Neutrophil (primary cell): ENCODE measurements around the gene UFD1.

Experiments used
- H3K27ac ChIP-seq: fragments of 200-600 bp; sonication (generic); 2 replicates; pipeline ENCODE4 v1.5.1; 2016; ENCODE audit warnings: mild to moderate bottlenecking, moderate library complexity
- H3K27me3 ChIP-seq: fragments of 200-600 bp; sonication (generic); 2 replicates; pipeline ENCODE4 v1.6.0; 2016; ENCODE audit warnings: mild to moderate bottlenecking
- H3K36me3 ChIP-seq: fragments of 200-600 bp; sonication (generic); 2 replicates; pipeline ENCODE4 v1.5.1; 2017
- H3K4me1 ChIP-seq, 2 experiments: fragments of 200-600 bp in 1 of 2; sonication (generic) in 1 of 2; 1 replicate in 1 of 2; 2 replicates in 1 of 2; pipeline versions ENCODE4 v1.5.1 to v1.6.1; 2013 to 2016; ENCODE audit warnings: low read depth in 1 of 2, low read length in 1 of 2, mild to moderate bottlenecking in 1 of 2, moderate library complexity in 1 of 2; ENCODE audit not compliant: control insufficient read depth in 1 of 2, insufficient read depth in 1 of 2
- H3K4me3 ChIP-seq, 2 experiments: fragments of 200-600 bp in 1 of 2; sonication (generic) in 1 of 2; 1 replicate in 1 of 2; 2 replicates in 1 of 2; pipeline ENCODE4 v1.5.1; 2013 to 2016; ENCODE audit warnings: low read depth in 1 of 2, low read length in 1 of 2, mild to moderate bottlenecking in 1 of 2, moderate library complexity in 1 of 2
- H3K9me3 ChIP-seq: fragments of 200-600 bp; sonication (generic); 2 replicates; pipeline ENCODE4 v1.5.1; 2016
- TF ChIP-seq, protein P1 (sequence below): fragments of 200-600 bp; sonication (generic); IDR thresholded peaks from 2 replicates; pipeline ENCODE4 v1.5.1; 2016; ENCODE audit warnings: antibody characterized with exemption

The UFD1 gene

DNA sequence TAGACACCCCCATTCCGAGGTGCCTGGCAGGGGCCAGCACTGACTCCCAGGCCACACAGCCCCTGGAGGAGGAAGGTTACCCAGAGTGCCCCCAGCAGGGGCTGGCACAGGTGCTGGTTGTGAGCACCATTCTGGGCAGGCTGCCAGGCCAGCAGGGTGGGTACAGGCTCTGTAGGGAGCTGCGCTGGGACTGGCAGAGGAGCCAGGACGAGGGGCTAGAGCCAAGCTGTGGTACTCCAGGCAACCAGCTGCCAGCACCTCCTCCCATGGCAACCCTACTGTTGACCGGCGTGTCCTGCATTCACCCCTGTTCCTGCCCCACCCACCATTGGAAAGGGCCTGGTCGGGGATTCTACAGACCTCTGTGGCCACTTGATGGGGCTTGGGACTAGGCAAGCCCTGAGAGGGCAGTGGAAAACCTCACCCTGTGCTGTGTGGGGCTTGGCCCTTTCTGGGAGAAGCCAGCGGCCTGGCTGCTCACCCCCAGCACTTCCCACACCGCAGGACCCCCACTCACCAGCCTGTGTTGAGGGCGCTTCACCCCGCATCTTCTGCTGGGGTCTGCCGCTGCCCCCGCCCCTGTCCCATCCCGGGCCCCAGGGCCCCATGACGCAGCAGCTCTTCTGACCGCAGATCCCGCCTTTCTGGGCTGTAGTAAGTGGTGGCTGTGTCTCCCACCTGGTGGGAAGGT is 43.3 kb upstream of the UFD1 start:
- H3K36me3 ChIP-seq: peaks cover 39% of the 10 kb centered on the region
- peaks cover 58% of the 10 kb centered on the region for H3K27me3 ChIP-seq
- H3K4me3 ChIP-seq: no peak overlapping the region
- TF ChIP-seq, protein P1, sequence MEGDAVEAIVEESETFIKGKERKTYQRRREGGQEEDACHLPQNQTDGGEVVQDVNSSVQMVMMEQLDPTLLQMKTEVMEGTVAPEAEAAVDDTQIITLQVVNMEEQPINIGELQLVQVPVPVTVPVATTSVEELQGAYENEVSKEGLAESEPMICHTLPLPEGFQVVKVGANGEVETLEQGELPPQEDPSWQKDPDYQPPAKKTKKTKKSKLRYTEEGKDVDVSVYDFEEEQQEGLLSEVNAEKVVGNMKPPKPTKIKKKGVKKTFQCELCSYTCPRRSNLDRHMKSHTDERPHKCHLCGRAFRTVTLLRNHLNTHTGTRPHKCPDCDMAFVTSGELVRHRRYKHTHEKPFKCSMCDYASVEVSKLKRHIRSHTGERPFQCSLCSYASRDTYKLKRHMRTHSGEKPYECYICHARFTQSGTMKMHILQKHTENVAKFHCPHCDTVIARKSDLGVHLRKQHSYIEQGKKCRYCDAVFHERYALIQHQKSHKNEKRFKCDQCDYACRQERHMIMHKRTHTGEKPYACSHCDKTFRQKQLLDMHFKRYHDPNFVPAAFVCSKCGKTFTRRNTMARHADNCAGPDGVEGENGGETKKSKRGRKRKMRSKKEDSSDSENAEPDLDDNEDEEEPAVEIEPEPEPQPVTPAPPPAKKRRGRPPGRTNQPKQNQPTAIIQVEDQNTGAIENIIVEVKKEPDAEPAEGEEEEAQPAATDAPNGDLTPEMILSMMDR: no peak
- no peaks in the 10 kb centered on the region for H3K9me3 ChIP-seq
- peaks cover 4 to 13% of the 10 kb centered on the region in 2 experiments for H3K4me1 ChIP-seq
- H3K27ac ChIP-seq: no peak overlapping the region

DNA sequence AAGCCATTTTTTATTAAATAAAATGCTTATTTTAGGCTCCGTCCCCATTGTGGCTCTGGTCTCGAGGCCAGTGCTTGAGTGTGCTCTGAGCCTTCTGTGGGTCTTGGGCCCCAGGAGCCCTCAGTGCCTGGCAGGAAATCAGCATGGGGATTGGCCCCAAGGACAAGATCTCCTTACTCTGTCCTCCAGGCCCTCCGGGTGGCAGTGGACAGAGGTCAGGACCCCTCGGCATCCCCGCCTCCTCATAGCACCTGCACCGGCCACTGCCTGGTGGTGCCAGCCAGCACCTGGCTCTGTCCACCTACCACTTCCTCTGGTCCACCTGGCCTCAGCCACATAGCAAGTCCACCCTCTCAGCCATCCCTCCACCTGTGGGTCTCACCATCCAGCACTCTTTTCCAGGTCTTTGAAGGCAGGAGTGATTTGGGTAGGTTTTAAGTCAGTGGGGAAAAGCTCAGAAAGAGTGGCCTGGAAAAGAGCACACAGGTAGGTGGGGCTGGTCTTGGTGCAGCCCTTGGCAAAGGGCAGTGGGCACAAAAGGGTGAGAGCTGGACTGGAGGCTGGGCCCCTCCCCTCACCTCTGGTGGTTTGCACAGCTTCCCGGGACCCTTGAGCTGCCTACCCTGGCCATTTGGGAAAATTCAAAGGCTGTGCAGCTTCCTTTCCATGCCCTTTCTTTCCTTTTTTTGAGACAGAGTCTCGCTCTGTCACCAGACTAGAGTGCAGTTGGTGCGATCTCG is 41.7 kb upstream of the UFD1 start:
- TF ChIP-seq, protein P1: no peak
- Histone ChIP-seq H3K27ac (no peak overlapping the region), H3K4me1 (peaks cover 4 to 13% of the 10 kb centered on the region in 2 experiments), H3K4me3 (no peak overlapping the region), H3K36me3 (peaks cover 55% of the 10 kb centered on the region), H3K9me3 (no peaks in the 10 kb centered on the region), H3K27me3 (peaks cover 42% of the 10 kb centered on the region)

DNA sequence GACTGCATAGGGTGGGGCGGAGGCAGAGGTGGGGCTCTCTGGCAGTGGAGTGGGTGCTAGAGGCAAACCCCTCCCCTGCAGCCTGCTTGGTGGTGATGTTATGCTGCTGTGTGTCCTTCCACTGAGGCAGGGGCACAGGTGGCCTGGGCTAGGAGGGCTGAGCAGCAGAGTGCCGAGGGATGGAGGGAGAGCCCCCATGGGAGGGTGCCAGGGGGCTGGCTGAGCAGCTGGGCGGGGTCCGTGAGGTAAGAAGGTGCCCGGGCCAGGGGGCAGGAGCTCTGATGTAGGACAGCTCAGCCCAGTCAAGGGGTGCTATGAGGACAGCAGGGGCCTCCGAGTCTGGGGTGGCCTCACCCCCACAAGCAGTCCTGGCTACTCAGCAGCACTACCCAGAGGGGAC is 41.0 kb upstream of the UFD1 start:
- Histone ChIP-seq H3K9me3 (no peaks in the 10 kb centered on the region), H3K36me3 (peaks cover 62% of the 10 kb centered on the region), H3K27ac (no peak overlapping the region), H3K4me1 (peaks cover 4 to 13% of the 10 kb centered on the region in 2 experiments), H3K27me3 (peaks cover 34% of the 10 kb centered on the region), H3K4me3 (no peak overlapping the region)
- TF ChIP-seq, protein P1: no peak

DNA sequence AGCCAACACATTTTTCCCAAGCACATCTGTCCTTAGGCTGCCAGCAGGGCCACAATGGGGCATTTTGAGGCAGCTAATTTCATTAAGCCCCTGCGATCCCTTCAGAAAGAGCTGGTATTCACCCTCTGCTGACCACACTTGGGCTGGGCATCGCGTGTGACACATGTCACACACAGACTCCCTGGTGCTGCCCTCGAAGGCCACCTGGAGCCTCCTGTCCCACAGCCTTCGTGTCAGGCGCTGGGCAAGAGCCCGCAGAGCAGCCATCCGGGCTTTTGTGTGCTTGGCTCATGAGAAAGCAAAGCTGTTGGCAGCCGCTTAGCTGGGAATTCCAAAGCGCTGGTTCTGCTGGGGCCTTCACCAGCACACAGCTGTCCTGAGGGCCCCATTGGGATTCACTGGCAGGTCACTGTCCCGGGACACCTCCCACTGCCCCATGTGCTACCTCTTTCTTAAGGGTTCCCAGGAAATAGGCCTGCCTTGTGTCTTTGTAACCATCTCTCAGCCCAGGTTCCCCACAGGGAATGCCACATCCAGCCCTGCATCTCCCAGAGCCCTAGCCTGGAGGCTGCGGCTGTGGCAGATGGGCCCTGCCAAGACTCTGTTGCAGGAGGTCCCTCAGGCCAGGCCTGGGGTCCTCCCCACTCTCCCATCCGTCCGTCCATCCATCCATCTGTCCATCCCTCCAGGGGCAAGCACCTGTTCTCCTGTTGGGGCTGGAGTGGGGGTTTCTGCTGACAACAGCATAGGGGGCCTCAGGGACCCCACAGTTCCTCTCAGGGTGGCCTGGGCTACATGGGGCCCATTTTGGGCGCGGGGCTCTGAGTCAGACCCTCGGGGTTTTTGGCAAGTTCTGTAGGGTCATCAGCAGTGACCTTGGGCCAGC is 40.3 kb upstream of the UFD1 start:
- H3K27me3 ChIP-seq: peaks cover 27% of the 10 kb centered on the region
- no peaks in the 10 kb centered on the region for H3K9me3 ChIP-seq
- H3K36me3 ChIP-seq: peaks cover 69% of the 10 kb centered on the region
- H3K4me3 ChIP-seq: no peak overlapping the region
- TF ChIP-seq, protein P1: no peak
- peaks cover 4 to 11% of the 10 kb centered on the region in 2 experiments for H3K4me1 ChIP-seq
- no peak overlapping the region for H3K27ac ChIP-seq

DNA sequence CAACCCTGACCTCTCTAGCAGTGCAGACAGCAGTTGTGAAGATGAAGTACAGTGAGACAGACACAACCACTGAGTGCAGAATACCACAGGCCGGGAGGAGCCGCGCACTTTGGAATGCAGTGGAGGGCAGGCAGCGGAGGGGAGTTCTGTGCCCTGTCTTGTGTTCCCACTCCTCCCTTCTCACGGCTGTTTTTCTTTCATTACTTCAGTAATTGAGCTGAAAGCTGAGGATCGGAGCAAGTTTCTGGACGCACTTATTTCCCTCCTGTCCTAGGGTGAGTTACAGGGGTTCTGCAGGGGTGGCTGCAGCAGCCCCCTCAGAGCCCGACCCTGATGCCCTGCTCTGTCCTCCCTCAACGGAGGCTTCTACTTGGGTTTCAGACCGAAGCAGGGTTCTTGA is 39.6 kb upstream of the UFD1 start:
- no peak overlapping the region for H3K4me3 ChIP-seq

More for the DNA sequence above, 39.6 kb upstream of the UFD1 start:
- Histone ChIP-seq H3K9me3 (no peaks in the 10 kb centered on the region), H3K36me3 (peaks cover 69% of the 10 kb centered on the region), H3K27me3 (peaks cover 21% of the 10 kb centered on the region), H3K27ac (no peak overlapping the region), H3K4me1 (peaks cover 4% of the 10 kb centered on the region in 2 experiments)
- TF ChIP-seq, protein P1: no peak
